HG03175 (cell line): ENCODE measurements around the gene OS9.
"Not testable (repeated sequence)": the region's sequence is repeated elsewhere in the genome, so short reads cannot be mapped to it uniquely, and the experiment has no call there.

Experiments used
- ATAC-seq: cut with Tn5 transposase; IDR thresholded peaks from one replicate; pipeline ENCODE4 v1.9.1; 2021; ENCODE audit warnings: mild to moderate bottlenecking, moderate library complexity; ENCODE audit not compliant: unreplicated experiment

Gene OS9

DNA sequence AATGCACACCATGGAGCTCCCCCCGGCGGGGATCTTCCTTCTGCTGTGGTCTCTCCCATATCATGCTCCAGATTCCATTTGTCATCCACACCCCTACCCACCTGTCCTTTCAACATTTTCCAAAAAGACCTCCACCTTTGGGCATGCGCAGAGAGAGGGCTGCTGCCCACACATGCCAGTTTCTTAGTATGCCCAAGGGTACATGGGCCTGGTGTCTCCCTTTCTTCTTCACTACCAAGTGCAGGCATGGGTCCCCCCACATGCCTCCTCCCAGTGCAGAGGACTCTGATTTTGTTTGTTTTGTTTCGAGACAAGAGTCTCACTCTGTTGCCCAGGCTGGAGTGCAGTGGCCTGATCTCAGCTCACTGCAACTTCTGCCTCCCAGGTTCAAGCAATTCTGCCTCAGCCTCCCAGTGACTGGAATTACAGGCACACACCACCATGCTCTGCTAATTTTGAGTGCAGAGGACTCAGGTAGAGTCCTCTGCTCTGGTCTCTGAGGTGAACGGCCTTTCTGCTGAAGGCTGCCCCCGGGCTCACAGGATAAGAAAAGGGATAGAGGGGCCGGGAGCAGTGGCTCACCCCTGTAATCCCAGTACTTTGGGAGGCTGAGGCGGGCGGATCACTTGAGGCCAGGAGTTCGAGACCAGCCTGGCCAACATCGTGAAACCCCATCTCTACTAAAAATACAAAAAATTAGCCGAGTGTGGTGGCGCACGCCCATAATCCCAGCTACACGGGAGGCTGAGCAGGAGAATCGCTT is 28.1 kb downstream of the OS9 start:
- ATAC-seq = not testable (repeated sequence)

DNA sequence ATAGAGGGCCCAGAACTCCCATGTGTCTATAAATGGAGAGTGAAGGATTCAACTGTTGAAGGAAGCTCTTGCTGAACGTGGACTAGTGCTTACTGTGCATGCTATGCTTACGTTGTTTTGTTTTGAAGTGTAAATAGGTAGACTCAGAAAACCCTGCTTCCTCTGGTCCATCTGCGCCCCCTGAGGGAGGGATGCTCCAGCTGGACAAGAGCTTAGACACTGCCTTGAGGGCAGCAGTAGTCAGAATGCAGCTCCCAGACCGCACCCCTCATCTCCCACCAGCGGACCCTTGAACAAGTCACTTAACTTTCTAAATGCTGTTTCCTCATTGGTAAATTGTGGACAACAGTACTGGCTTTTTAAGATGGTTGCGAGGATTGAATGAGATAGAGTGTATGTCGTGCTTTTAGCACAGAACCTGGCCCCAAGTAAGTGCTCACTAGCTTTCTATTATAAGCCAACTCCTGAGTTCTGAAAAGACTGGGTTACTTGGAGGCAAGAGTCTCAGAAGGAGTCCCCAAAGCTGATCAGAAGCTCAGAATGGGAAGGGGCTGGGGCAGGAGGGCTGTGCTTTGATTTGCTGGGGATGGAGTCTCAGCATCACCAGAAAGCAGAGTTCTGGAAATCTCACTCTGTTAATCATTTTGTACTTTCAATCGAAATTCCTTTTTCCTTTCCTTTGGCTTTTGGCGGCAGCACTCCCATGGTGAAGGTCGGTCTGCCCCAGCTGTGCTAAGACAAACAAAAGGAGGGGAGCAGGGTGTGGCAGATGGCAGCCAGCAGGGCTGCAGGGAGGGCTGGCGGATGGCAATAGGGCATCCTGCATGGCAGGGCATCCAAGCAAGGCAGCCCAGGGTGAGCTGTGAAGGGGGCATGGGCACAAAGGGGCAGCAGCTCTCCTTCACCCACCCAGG is 29.0 kb downstream of the OS9 start:
- ATAC-seq = no peak

DNA sequence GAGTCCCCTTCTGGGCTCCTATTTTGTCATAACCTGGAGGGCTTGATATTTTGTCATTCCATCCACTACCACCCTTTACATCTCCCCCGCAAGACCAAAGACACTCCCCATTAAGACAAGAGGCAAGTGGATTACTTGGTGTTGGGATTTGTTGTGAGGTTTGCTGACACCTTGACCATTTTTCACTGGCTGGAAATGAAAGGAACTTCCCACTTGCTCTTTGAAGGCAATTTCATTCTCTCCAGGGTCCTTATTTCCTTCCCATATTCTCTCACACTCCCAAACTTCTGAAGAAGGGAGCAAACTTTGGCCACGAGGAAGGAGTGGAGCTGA is 29.7 kb downstream of the OS9 start:
- no peak for ATAC-seq

DNA sequence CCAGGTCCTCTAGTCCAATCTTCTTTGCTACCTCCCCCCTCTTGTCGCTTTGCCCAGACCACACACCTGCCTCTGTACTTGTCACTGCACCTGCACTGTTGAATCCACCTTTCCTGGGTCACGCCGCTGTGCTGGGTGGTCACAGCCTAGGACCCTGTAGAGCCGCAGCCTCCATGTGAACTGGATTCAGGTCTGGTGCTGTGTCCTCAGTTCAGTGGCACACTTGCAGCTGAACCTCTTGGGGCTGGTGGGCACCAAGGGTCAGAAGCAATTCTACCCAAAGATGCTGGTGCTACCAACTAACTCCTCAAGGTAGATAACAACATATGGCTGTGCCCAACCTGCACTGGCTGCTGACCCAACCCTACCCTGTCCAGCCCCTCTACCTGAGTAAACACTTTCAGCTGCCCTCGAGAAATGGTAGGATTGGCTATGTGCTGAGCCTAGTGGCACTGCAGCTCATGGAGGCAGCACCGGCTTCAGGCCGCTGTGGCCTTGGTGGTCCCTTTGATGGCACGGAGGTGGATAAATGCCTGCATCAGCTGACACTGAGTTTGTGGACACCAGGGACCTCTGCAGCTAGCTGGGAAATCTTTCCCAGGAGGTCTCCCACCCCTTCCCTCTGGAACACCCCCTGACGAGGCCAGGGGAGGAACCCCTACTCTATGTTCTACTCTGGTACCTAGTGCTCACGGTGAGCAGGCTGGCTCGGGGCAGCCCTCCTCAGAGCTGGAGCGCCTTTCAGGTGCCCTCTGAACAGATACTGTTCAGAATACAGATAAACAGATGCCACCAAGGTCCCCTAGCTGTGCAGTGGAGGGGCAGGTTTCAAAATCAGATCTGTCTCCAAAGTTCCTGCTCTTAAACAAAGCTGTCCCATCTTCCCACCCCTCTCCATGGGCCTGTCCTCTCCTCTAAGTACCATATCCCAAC is 30.3 kb downstream of the OS9 start:
- no peak for ATAC-seq

DNA sequence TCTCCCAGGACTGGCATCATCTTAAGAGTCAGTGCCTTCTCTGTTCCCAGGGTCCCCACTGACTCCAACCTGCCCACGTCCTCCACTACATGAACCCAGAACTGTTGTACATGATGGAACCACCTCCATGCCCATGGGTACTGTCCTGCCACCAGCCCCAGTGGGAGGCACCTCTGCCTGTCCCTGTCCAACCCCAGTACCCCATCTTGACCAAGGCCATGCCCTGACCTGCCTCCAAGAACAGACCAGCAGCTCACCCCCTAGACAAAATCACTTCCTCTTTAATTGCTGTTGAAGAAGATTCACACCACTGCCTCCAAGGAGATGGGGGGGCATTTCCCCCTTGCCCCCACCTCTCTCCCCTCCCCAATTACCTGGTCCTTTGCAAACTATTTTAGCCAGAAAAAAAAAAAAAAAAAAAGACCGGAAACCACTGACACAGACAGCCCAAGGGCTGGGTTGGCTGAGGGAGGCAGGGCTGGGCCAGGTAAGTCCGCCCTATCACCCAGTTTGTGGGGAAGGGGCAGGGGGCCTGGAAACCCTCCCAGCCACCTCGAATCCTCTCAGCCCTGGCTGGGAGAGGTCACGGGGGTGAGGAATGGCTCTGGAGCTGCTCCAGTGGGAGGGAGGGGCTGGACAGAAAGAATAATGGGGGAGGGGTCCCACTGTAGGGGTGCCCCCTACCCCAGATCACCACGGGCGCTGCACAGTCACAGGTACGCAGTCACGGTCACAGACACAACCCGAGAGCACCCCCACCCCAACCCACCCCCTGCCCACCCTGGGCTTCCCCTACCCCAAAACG is 31.2 kb downstream of the OS9 start:
- ATAC-seq = no peak

DNA sequence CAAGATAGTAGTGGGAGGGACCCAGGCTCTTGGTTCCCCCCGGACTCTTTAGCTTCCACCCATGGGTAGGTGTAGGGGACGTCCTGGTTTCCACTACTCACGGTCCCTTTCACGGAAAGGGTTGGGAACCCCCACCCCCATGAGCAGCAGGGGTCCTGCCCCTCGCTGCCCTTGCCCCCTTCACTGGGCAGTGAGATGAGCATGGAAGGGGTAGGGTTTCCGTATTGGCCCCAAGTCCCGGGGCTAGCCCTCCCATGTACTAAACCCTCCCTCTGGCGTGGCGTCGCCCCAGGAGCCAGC is 31.9 kb downstream of the OS9 start:
- ATAC-seq = no peak

DNA sequence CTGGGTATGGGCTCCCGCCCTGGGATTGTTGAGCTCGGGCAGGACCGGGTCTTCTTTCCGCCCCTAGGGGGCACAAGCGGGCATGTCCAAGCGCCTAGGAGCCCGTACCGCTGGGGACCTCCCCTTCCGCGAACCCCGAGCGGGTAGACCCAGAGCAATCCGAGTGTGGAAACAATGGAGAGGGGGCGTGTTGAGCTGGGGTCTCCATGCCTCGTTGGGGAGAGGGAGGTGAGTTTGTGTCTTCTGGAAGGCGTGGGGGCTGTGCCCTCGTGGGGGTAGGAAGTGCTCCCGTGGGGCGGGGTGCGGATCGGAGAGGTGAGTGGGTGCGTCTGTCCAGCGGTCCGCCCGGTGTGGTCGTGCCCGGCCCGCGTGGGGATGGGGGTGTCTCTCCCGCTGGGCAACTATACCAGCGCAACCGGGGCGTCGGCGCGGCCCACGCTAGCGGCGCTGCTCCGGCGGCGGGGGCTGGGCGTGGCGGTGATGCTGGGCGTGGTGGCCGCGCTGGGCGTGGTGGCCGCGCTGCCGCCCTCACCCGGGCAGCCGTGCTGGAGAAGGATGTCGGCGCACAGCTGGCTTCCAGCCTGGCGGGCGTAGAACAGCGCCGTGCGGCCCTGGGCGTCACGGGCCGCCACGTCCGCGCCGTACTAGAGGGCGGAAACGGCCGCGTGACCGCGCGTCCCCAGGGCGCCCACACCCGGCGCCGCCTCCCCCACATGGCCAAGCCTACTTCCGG is 32.4 kb downstream of the OS9 start:
- ATAC-seq = no peak

DNA sequence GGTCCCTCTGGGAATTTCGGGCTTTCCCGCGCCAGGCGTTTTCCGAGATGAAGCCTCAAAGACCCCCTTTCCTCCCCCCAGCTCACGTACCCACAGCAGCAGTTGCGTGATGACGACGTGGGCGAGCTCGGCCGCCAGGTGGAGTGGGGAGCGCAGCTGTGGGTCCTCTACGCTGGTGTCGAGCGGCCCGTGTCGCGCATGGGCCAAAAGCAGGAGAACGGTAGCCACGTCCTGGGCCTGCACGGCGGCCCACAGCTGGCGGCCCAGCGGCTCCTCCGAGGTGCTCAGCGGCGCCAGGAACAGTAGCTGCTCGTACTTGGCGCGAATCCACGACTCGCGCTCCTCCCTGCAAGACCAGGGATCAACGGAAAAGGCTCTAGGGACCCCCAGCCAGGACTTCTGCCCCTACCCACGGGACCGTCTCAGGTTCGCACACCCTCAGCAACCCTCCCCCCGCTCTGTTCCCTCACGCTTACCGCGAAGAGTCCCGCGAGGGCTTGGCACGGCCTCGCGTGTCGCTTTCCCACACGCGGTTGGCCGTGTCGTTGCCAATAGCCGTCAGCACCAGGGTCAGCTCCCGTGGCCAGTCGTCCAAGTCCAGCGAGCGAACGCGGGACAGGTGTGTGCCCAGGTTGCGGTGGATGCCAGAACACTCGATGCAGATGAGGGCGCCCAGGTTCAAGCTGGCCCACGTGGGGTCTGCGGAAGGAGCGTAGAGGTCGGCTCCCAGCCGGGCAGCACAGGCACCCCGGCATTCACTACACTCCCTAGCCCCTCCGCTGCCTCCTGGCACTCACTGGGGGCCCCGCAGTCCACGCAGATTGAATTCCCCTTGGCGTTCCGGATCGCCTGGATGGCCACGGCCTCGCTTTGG is 33.2 kb downstream of the OS9 start:
- no peak for ATAC-seq

DNA sequence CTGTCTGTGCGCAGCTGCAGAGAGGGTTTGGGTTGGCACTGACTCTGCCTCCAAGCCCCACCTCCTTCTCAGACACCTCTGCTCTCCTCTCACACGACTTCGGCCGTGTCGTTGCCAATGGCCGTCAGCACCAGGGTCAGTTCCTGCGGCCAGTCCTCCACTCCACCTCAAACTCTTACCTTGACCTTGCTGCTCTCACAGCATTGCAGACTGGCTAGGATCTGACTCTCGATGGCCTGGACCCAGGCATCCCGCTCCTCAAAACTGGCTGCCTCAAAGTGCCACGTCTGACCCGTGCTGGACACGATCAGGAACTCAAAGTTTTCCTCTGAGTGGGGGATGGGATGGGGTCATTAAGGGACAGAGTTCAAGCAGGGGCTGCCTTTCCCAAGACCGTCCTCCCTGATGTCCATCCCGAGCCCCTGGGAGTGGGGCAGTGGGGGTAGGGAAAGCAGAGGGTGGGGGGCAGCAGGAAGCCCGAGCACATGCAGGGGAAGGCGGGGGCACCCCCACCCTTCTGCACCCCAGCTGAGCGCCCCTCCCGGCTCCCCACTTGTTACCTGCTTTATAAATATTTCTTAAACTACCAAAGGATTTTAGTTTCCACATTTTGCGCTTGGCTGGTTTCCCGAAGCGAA is 33.9 kb downstream of the OS9 start:
- ATAC-seq = no peak

DNA sequence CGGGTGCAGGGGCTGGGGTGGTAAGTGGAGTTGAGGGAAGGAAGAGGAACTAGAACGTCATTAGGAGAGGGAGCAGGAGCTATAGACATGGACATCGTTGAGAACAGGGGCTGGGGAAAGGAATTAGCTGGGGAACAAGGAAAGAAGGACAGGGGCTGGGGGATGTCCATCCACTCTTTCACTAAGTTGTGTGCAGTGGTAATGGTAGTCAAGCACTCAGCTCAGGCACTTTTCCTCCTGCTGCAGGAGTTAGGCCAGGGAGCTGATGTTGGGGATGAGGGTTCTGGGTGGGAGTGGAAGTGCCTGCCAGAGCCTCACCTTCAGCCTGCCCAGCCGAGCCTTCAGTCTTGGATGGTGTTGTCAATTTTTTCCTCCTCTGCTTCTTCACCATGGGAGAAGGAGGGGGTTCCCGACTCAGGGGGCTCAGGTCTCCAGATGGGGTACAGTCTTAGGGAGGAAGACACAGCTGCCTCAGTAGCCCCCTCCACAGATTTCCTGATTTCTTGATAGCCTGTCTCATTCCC is 35.5 kb downstream of the OS9 start:
- no peak for ATAC-seq

DNA sequence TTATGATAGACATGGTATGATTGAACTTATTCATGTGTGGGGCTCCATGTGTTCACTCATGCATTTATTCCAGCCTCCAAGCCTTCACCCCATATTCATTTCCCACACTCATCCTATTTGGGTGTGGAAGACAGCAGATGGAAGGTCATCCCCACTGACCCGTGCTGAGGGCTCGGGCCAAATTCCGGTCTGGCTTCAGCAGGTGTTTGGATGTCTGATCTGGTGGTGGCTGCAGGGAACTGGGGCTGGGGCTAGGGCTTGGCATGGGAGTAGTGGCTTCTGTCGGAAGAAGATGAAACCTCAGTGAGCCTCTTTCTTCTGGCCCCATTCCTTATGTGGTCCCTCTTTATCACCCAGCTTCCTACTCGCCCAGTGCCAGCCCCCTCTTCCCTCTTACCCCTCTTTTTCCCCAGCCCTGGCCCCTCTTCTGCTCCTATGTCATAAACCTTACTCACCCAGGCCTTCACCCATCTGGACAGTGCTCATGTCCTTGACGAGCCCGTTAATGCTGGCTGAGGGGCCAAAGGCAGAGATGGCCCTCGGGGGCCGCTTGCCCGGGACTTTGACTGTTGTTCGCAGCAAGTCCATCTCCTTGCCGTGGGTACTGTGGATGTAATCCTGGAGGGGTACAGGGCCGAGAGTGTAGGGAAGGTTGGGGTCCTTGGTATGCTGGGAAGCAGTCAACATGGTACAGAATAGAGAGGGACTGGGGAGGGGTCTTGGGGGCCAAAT is 36.6 kb downstream of the OS9 start:
- ATAC-seq = no peak

DNA sequence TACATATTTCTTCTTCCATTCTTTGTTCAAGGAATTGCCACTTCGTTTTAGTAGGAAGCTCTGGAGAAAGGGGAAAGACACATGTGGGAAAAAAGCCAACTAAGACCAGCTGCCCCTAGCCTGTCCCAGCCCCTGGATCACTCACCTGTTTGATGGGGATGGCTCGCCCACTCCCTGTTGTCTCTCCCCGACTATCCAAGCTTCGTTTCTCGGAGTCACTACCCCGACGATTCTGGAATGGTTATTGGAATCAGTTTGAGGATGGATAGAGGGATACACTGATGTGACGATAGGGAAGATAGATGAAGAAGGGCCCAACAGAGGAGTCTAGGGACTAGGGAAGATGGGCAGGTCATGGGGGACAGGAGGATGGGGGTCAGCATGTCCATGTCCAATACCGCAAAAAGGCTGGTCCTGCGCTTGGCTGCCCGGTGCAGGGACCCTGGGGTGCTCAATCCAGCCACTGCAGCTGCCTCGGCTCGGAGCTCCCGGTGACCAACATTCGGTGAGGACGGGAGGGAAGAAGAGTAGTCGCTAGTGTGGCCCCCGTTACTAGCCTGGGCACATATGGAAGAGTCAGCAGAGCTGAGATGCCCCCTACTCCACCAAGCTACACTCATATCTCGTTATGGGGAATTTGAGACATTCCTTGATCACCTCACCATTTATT is 37.6 kb downstream of the OS9 start:
- ATAC-seq = no peak

DNA sequence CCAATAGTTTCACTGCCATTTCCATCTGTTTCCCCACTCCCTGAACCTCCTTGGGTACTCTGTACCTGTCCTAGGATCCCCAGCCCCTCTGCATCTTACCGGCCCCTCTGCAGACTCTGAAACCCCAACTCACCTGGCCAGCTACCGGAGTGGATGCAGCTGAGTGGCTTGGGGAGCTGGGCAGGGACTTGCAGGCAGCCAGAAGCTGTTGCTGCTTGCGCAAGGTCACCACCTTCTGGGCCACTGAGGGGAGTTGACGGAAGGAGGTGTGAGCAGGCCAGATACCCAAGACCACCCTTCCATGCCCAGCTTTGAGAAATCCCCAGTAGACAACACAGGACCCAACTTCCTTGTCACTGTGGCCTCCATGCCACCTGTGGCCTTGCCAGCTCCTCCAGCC is 38.3 kb downstream of the OS9 start:
- ATAC-seq = no peak

DNA sequence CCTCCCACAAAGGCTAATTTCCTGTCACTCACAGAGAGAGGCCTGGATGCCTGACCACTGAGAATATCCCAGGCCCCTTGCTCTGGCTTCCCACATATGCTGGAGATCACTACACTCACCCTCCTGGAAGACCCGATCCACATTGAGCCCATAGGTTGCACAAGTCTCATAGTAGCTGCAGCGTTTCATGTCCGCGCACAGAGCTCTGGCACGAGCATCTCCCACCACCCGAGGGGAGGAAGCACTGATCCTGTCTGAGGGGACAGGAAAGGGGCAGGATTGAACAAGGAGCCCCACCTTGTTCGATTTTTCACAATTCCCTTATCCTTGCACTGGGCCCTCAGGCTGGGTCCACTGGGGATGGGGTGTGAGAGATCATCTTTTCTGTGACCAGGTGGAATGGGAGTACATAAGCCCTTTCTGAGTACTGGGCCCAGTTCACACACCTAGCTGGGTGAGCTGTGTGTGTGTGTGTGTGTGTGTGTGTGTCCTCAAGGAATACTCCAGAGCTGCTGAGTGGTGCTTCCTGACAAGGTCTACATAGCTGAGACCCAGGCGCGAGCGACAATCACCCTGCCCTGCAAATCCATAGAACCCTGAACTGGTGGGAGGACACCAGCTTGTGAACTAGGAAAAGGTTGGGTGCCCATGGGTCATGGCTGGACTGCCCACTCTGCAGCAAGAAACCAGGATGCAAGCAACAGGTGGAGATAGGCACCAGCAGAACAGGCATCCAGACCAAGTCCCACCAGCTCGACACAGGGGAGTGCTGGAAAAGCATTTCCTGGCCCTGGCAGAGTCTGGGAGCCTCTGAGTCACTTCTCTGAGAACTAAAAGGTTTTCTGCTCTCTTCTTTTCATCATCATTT is 39.0 kb downstream of the OS9 start:
- ATAC-seq = no peak

DNA sequence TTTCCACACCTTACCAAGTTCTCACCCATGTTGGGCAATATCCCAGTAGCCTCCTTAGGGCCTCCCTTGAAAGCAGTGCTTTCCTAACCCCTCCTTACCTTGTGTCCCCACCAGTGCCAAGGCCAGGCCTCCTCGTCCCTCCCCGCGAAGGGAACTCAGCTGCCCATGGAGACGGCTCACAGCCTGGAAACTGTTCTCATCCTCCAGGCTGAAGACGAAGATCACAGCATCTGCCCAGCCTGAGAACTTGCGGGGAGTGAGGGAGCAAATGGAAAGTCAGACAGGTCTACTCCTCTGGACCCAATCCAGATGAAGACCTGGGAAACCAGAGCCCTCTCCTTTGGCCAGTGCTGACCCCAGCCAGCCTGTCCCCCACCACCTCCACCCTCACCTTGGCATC is 40.0 kb downstream of the OS9 start:
- no peak for ATAC-seq

DNA sequence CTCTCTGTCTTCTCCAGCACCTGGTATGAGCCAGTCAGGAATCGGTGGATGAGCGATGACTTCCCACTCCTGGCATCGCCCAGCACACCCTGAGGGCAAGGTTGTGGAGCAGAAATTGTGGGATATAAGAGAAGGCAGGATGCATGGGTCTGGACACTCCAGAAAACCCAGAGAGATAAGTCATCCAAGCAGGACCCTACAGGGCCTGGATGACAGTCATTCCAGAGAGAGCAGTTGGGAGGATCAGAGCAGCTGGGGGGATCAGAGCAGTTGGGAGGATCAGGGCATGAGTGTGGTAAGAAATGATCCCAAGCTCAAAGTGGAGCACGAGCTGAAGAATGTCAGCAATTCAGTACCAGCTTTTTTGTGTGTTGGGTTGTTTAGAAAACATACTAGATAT is 40.7 kb downstream of the OS9 start:
- ATAC-seq = no peak
